GM12878 (cell line): Measurements from ENCODE around the gene SMG5. TPM values are rescaled to one million over a fixed set of nuclear protein-coding genes. Genes with fewer than 3 reads are reported as not detected.

Source experiments
- ATAC-seq: fragments of 200-7000 bp; cut with Tn5 transposase; 3 replicates; pipeline ENCODE4 v1.9.1; 2020; ENCODE audit warnings: mild to moderate bottlenecking, moderate library complexity
- BruUV-seq: library from RNA; stranded (reverse); fragments of 400-500 nt; replicated peaks from 2 replicates; lab custom pipeline; 2021; lab: Mats Ljungman, UMichigan
- CTCF ChIA-PET: fragments of 300-600 bp; sonication (Branson Sonifier 250); formaldehyde crosslinking; extraction: SDS; loops from one replicate; lab custom pipeline; 2021; ENCODE audit warnings: inconsistent platforms; lab: Yijun Ruan, JAX
- POLR2A ChIA-PET: fragments of 350-600 bp; formaldehyde crosslinking; extraction: SDS; loops from one replicate; lab custom pipeline; 2021; ENCODE audit warnings: inconsistent platforms; lab: Charles Lee
- RAD21 ChIA-PET: fragments of 300-600 bp; sonication (Branson Sonifier 250); formaldehyde crosslinking; loops from one replicate; lab custom pipeline; 2023; ENCODE audit warnings: antibody characterized with exemption; ENCODE audit not compliant: unreplicated experiment; lab: Charles Lee
- SMC1A ChIA-PET: fragments of 300-600 bp; sonication (Branson Sonifier 250); formaldehyde crosslinking; loops from one replicate; lab custom pipeline; 2023; ENCODE audit not compliant: unreplicated experiment, uncharacterized antibody; lab: Charles Lee
- DNase-seq: peaks from one replicate; pipeline ENCODE4 v3.0.0-alpha.2; 2011; ENCODE audit warnings: low read depth, low spot score
- FAIRE-seq: peaks from 3 replicates; lab custom pipeline; 2011; peaks lifted over from hg19 to GRCh38; lab: Jason Lieb, UNC
- H2AFZ ChIP-seq: 2 replicates; pipeline ENCODE4 v1.6.0; 2011; ENCODE audit warnings: low read depth, low read length, control low read depth; ENCODE audit not compliant: control insufficient read depth
- H3K27ac ChIP-seq: 2 replicates; pipeline ENCODE4 v1.5.1; 2011; ENCODE audit warnings: control low read depth; ENCODE audit not compliant: control insufficient read depth, insufficient read depth
- H3K27me3 ChIP-seq, 2 experiments: replicated peaks in 1 of 2; 2 replicates each; pipeline versions ENCODE4 v1.6.0 to v1.6.1; 2011; ENCODE audit warnings: low read length in 1 of 2; ENCODE audit not compliant: control insufficient read depth in 2 of 2, insufficient read depth in 2 of 2
- H3K36me3 ChIP-seq, 2 experiments: 2 replicates each; pipeline ENCODE4 v1.5.1; 2011; ENCODE audit warnings: low read length in 1 of 2; ENCODE audit not compliant: control insufficient read depth in 2 of 2, insufficient read depth in 2 of 2
- H3K4me1 ChIP-seq: 2 replicates; pipeline ENCODE4 v1.6.1; 2011; ENCODE audit warnings: mild to moderate bottlenecking, low read length, moderate library complexity, mixed read lengths; ENCODE audit not compliant: control insufficient read depth, insufficient read depth
- H3K4me2 ChIP-seq: 2 replicates; pipeline ENCODE4 v1.6.0; 2011; ENCODE audit warnings: control low read depth; ENCODE audit not compliant: control insufficient read depth, insufficient read depth
- H3K4me3 ChIP-seq: fragments of 200-600 bp; sonication (generic); 2 replicates; pipeline ENCODE4 v1.5.1; 2016
- H3K79me2 ChIP-seq: 2 replicates; pipeline ENCODE4 v1.6.0; 2011; ENCODE audit warnings: low read length; ENCODE audit not compliant: control insufficient read depth, insufficient read depth
- H3K9ac ChIP-seq: 2 replicates; pipeline ENCODE4 v1.8.0; 2011; ENCODE audit warnings: low read length, control low read depth, mixed read lengths; ENCODE audit not compliant: control insufficient read depth, insufficient read depth
- H3K9me3 ChIP-seq: replicated peaks from 3 replicates; pipeline ENCODE4 v1.5.1; 2011; ENCODE audit warnings: mild to moderate bottlenecking, low read length; ENCODE audit not compliant: control insufficient read depth, insufficient read depth
- H4K20me1 ChIP-seq: 2 replicates; pipeline ENCODE4 v1.6.0; 2011; ENCODE audit not compliant: control insufficient read depth, insufficient read depth
- GABPA ChIP-seq: IDR thresholded peaks from 2 replicates; pipeline ENCODE4 v1.6.1; 2014; ENCODE audit warnings: antibody characterized with exemption, low read depth, mild to moderate bottlenecking, inconsistent platforms
- MTA3 ChIP-seq: IDR thresholded peaks from 2 replicates; pipeline ENCODE4 v1.6.1; 2012; ENCODE audit warnings: low read length, inconsistent platforms, borderline replicate concordance
- NR2C2 ChIP-seq: IDR thresholded peaks from 2 replicates; pipeline ENCODE4 v1.6.1; 2011; ENCODE audit warnings: borderline replicate concordance, low read depth; ENCODE audit not compliant: control insufficient read depth, insufficient read length
- NRF1 ChIP-seq: conservative IDR thresholded peaks from 2 replicates; pipeline ENCODE4 v1.6.1; 2011; ENCODE audit warnings: mild to moderate bottlenecking, low read depth, low read length, improper control_type of control experiment
- PML ChIP-seq: IDR thresholded peaks from 2 replicates; pipeline ENCODE4 v1.6.1; 2012; ENCODE audit warnings: low read length, inconsistent platforms
- POLR2AphosphoS2 ChIP-seq: IDR thresholded peaks from 2 replicates; pipeline ENCODE4 v1.6.1; 2011; ENCODE audit warnings: low read depth, mild to moderate bottlenecking, low read length, improper control_type of control experiment, moderate library complexity
- RAD21 ChIP-seq: IDR thresholded peaks from 2 replicates; pipeline ENCODE4 v1.6.1; 2011; ENCODE audit warnings: mild to moderate bottlenecking, low read depth, low read length, moderate library complexity; ENCODE audit not compliant: insufficient read depth
- RAD51 ChIP-seq: fragments of 450-650 bp; IDR thresholded peaks from 2 replicates; pipeline ENCODE4 v1.6.1; 2016; ENCODE audit warnings: moderate library complexity, mild to moderate bottlenecking, inconsistent platforms
- SPI1 ChIP-seq: IDR thresholded peaks from 2 replicates; pipeline ENCODE4 v1.6.1; 2011; ENCODE audit warnings: low read depth, mild to moderate bottlenecking, low read length, moderate library complexity, borderline replicate concordance; ENCODE audit not compliant: insufficient read depth
- SUPT20H ChIP-seq: IDR thresholded peaks from 2 replicates; pipeline ENCODE4 v1.6.1; 2011; ENCODE audit warnings: low read depth, mild to moderate bottlenecking, low read length, moderate library complexity, borderline replicate concordance; ENCODE audit not compliant: control insufficient read depth
- ZSCAN29 ChIP-seq: fragments of 450-650 bp; IDR thresholded peaks from 2 replicates; pipeline ENCODE4 v1.6.1; 2017; ENCODE audit warnings: mild to moderate bottlenecking, moderate library complexity
- WGBS: methylation state at CpG from one replicate; pipeline ENCODE4 v1.1.6; 2016; ENCODE audit warnings: low lambda C conversion rate; ENCODE audit not compliant: insufficient replicate concordance, insufficient coverage; ENCODE audit errors: missing lambda C conversion rate; 5-methylcytosine and 5-hydroxymethylcytosine counted together
- in situ Hi-C: fragments of 300-500 bp; cut with MboI; formaldehyde crosslinking; loops from 9 replicates; pipeline ENCODE4 v1.14.3; 2018; ENCODE audit warnings: mixed read lengths
- intact Hi-C: fragments of 100-400 bp; cut with micrococcal nuclease; formaldehyde crosslinking; loops from one replicate; pipeline ENCODE4 v1.14.2; 2022; ENCODE audit not compliant: unreplicated experiment
- polyA plus RNA-seq, 11 experiments: library from polyadenylated mRNA; depleted of rRNA in 4 of 11; unstranded in 6 of 11; stranded (reverse) in 5 of 11; fragments of >200 nt; fragmentation: Nextera tagmentation in 4 of 11; fragmentation: Illumina TruSeq in 1 of 11; extraction: Ambion mirVana in 4 of 11; extraction: Trizol in 1 of 11; gene quantifications; 1 replicate in 1 of 11; 2 replicates in 10 of 11; pipeline versions ENCODE4 v1.2.1 to v1.2.3, GENCODE V29; 2011 to 2016; ENCODE audit warnings: inconsistent platforms in 2 of 11, missing spikeins in 2 of 11, low read depth in 1 of 11
- total RNA-seq, 4 experiments: library from RNA; depleted of rRNA in 3 of 4; stranded (reverse); fragments of >200 nt in 3 of 4; fragmentation: Illumina TruSeq in 1 of 4; extraction: Trizol in 1 of 4; gene quantifications; 2 replicates each; pipeline versions ENCODE4 v1.2.1 to v1.2.3, GENCODE V29; 2013 to 2021
- TF ChIP-seq, protein P1 (sequence below): fragments of 450-650 bp; conservative IDR thresholded peaks from 2 replicates; pipeline ENCODE4 v1.6.1; 2017; ENCODE audit warnings: mild to moderate bottlenecking, moderate library complexity
- TF ChIP-seq, protein P2 (sequence below): fragments of 450-650 bp; formaldehyde crosslinking; IDR thresholded peaks from 2 replicates; pipeline ENCODE4 v1.5.0; 2022; ENCODE audit warnings: mild to moderate bottlenecking, missing genetic modification characterization
- TF ChIP-seq, protein P3 (sequence below): fragments of 450-650 bp; IDR thresholded peaks from 2 replicates; pipeline ENCODE4 v1.6.1; 2018; ENCODE audit warnings: mild to moderate bottlenecking, low read depth, moderate library complexity; ENCODE audit not compliant: partially characterized antibody

The SMG5 gene
- total and polyA plus RNA-seq, 10 of the 15 experiments (the other 5 are each of a cell fraction or from before 2014, with no cell fraction given) = 0.76 to 61.5 (median 48.8) TPM

DNA sequence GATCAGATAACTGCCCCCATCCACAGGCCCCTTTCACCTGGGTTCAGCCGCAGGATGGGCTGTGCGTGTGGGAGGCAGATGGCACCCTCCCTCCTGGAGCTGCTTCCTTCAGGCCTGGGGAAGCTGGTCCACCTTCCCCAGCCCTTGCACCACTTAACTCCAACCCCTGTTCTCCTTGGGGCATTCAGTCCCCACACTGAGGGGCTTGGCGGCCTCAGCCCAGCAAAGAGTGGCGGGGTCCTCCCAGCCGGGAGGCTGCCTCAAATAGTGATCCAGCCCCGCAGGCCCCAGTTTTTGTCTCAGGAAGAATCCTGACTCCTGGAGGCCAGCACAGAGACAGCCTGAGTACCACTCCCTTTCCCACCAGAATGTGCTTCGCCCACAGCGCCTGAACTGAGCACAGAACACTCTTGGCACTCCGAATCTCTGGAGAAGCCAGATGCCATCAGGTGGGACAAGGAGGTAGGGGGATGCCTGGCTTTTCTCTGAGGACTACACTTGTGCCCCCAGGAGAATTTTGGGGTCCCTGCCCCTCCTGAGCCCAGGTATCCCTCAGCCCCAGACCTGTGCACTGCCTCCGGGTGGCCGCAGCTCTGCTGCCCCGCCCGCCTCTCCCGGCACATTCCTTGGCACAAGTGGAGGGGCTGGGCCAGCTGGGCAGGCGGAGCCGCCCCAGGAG lies 35.7 kb downstream of the SMG5 start:
- WGBS = 81% methylated on average over 16 of the region's 16 CpGs
- ChIA-PET POLR2A (interaction anchor here (0.9 kb wide), 1 partner anchor 9 kb away, joined by 3 read pairs; no protein-coding TSS in a partner anchor), SMC1A (interaction anchor here (1.3 kb wide), 1 partner anchor 10 kb away, joined by 4 read pairs; no protein-coding TSS in a partner anchor), CTCF (interaction anchor here (1.0 to 1.2 kb wide), 2 partner anchors 96 to 156 kb away, joined by 3 read pairs; no protein-coding TSS in a partner anchor), RAD21 (interaction anchor here (0.5 to 0.7 kb wide), 2 partner anchors 71 to 278 kb away, joined by 3 read pairs; no protein-coding TSS in a partner anchor)
- intact Hi-C loops (no loop called here), in situ Hi-C loops (no loop called here)
- no peak for ATAC-seq
- H3K4me3 ChIP-seq = no peak overlapping the region
- DNase-seq = no peak
- FAIRE-seq = peak; percentile 61
- no peak overlapping the region for H3K27ac ChIP-seq
- H2AFZ ChIP-seq = no peak overlapping the region
- H3K36me3 ChIP-seq = peaks cover 3 to 26% of the 10 kb centered on the region in 2 experiments
- no TSS peak for BruUV-seq
- no peaks in the 10 kb centered on the region for H3K9me3 ChIP-seq
- no peaks in the 10 kb centered on the region for H4K20me1 ChIP-seq
- H3K79me2 ChIP-seq = no peaks in the 10 kb centered on the region
- no peaks in the 10 kb centered on the region for H3K27me3 ChIP-seq
- no peak overlapping the region for H3K4me2 ChIP-seq
- peaks cover 13% of the 10 kb centered on the region for H3K4me1 ChIP-seq
- H3K9ac ChIP-seq = no peak overlapping the region
- TF ChIP-seq, protein P1, sequence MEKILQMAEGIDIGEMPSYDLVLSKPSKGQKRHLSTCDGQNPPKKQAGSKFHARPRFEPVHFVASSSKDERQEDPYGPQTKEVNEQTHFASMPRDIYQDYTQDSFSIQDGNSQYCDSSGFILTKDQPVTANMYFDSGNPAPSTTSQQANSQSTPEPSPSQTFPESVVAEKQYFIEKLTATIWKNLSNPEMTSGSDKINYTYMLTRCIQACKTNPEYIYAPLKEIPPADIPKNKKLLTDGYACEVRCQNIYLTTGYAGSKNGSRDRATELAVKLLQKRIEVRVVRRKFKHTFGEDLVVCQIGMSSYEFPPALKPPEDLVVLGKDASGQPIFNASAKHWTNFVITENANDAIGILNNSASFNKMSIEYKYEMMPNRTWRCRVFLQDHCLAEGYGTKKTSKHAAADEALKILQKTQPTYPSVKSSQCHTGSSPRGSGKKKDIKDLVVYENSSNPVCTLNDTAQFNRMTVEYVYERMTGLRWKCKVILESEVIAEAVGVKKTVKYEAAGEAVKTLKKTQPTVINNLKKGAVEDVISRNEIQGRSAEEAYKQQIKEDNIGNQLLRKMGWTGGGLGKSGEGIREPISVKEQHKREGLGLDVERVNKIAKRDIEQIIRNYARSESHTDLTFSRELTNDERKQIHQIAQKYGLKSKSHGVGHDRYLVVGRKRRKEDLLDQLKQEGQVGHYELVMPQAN = no peak
- TF ChIP-seq NR2C2 (no peak), POLR2AphosphoS2 (no peak), PML (no peak), SPI1 (no peak), RAD21 (no peak), MTA3 (0 out of 2 replicates have a peak, but pooled peaks have one; percentile 25), SUPT20H (no peak), GABPA (no peak), ZSCAN29 (no peak), NRF1 (no peak), RAD51 (no peak)
- TF ChIP-seq, protein P2, sequence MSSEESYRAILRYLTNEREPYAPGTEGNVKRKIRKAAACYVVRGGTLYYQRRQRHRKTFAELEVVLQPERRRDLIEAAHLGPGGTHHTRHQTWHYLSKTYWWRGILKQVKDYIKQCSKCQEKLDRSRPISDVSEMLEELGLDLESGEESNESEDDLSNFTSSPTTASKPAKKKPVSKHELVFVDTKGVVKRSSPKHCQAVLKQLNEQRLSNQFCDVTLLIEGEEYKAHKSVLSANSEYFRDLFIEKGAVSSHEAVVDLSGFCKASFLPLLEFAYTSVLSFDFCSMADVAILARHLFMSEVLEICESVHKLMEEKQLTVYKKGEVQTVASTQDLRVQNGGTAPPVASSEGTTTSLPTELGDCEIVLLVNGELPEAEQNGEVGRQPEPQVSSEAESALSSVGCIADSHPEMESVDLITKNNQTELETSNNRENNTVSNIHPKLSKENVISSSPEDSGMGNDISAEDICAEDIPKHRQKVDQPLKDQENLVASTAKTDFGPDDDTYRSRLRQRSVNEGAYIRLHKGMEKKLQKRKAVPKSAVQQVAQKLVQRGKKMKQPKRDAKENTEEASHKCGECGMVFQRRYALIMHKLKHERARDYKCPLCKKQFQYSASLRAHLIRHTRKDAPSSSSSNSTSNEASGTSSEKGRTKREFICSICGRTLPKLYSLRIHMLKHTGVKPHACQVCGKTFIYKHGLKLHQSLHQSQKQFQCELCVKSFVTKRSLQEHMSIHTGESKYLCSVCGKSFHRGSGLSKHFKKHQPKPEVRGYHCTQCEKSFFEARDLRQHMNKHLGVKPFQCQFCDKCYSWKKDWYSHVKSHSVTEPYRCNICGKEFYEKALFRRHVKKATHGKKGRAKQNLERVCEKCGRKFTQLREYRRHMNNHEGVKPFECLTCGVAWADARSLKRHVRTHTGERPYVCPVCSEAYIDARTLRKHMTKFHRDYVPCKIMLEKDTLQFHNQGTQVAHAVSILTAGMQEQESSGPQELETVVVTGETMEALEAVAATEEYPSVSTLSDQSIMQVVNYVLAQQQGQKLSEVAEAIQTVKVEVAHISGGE (CRISPR knock-in tag) = no peak
- TF ChIP-seq, protein P3, sequence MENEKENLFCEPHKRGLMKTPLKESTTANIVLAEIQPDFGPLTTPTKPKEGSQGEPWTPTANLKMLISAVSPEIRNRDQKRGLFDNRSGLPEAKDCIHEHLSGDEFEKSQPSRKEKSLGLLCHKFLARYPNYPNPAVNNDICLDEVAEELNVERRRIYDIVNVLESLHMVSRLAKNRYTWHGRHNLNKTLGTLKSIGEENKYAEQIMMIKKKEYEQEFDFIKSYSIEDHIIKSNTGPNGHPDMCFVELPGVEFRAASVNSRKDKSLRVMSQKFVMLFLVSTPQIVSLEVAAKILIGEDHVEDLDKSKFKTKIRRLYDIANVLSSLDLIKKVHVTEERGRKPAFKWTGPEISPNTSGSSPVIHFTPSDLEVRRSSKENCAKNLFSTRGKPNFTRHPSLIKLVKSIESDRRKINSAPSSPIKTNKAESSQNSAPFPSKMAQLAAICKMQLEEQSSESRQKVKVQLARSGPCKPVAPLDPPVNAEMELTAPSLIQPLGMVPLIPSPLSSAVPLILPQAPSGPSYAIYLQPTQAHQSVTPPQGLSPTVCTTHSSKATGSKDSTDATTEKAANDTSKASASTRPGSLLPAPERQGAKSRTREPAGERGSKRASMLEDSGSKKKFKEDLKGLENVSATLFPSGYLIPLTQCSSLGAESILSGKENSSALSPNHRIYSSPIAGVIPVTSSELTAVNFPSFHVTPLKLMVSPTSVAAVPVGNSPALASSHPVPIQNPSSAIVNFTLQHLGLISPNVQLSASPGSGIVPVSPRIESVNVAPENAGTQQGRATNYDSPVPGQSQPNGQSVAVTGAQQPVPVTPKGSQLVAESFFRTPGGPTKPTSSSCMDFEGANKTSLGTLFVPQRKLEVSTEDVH = no peak
